Liver (tissue), 9 donors: Measurements from ENCODE around the gene ZNF524. TPM values are rescaled to one million over a fixed set of nuclear protein-coding genes. Genes with fewer than 3 reads are reported as not detected.

Experiments
- DNase-seq: peaks from one replicate; pipeline ENCODE4 v3.0.0-alpha.2; 2017; ENCODE audit warnings: low spot score
- H3K27ac ChIP-seq, 2 donors: one replicate each; pipeline ENCODE4 v1.7.0; 2013; ENCODE audit warnings: inconsistent platforms in 2 of 2, low read length in 2 of 2, control low read depth in 1 of 2, low read depth in 1 of 2, mild to moderate bottlenecking in 1 of 2
- H3K27me3 ChIP-seq, 4 donors: one replicate each; pipeline versions ENCODE4 v1.6.1 to v1.7.0; 2013; ENCODE audit warnings: low read length in 3 of 4, inconsistent platforms in 1 of 4, mild to moderate bottlenecking in 1 of 4, moderate library complexity in 1 of 4; ENCODE audit not compliant: control insufficient read depth in 4 of 4, insufficient read depth in 4 of 4
- H3K36me3 ChIP-seq, 4 donors: one replicate each; pipeline versions ENCODE4 v1.6.1 to v1.7.0; 2013; ENCODE audit warnings: low read length in 3 of 4, mild to moderate bottlenecking in 3 of 4, low read depth in 1 of 4, moderate library complexity in 1 of 4; ENCODE audit not compliant: control insufficient read depth in 4 of 4, insufficient read depth in 3 of 4
- H3K4me1 ChIP-seq, 4 donors: one replicate each; pipeline versions ENCODE4 v1.6.1 to v1.7.0; 2013; ENCODE audit warnings: low read length in 3 of 4, mild to moderate bottlenecking in 3 of 4, moderate library complexity in 1 of 4; ENCODE audit not compliant: control insufficient read depth in 4 of 4, insufficient read depth in 4 of 4
- H3K4me3 ChIP-seq, 3 donors: one replicate each; pipeline versions ENCODE4 v1.6.1 to v1.7.0; 2013; ENCODE audit warnings: low read length in 3 of 3, control low read depth in 1 of 3, low read depth in 1 of 3, mild to moderate bottlenecking in 1 of 3
- H3K9ac ChIP-seq, 2 donors: one replicate each; pipeline ENCODE4 v1.7.0; 2013; ENCODE audit warnings: low read length in 2 of 2, mild to moderate bottlenecking in 2 of 2, moderate library complexity in 2 of 2, control low read depth in 1 of 2, low read depth in 1 of 2
- H3K9me3 ChIP-seq, 4 donors: one replicate each; pipeline versions ENCODE4 v1.6.1 to v1.7.0; 2013; ENCODE audit warnings: low read length in 3 of 4; ENCODE audit not compliant: control insufficient read depth in 4 of 4
- ATF3 ChIP-seq: IDR thresholded peaks from 2 replicates; pipeline ENCODE4 v1.6.1; 2016; ENCODE audit warnings: antibody characterized with exemption
- EGR1 ChIP-seq, 2 donors: IDR thresholded peaks; 2 replicates each; pipeline ENCODE4 v1.6.1; 2016 to 2018; ENCODE audit warnings: antibody characterized with exemption in 2 of 2, low read depth in 2 of 2
- FOXA1 ChIP-seq: IDR thresholded peaks from 2 replicates; pipeline ENCODE4 v1.6.1; 2016; ENCODE audit warnings: antibody characterized with exemption
- FOXA2 ChIP-seq: IDR thresholded peaks from 2 replicates; pipeline ENCODE4 v1.6.1; 2016; ENCODE audit warnings: antibody characterized with exemption
- GABPA ChIP-seq, 2 donors: IDR thresholded peaks in 1 of 2; conservative IDR thresholded peaks in 1 of 2; 2 replicates each; pipeline ENCODE4 v1.6.1; 2016; ENCODE audit warnings: antibody characterized with exemption in 2 of 2, mild to moderate bottlenecking in 1 of 2, moderate library complexity in 1 of 2
- HNF4G ChIP-seq: IDR thresholded peaks from 2 replicates; pipeline ENCODE4 v1.6.1; 2016; ENCODE audit warnings: antibody characterized with exemption
- JUND ChIP-seq, 2 donors: IDR thresholded peaks; 2 replicates each; pipeline ENCODE4 v1.6.1; 2016; ENCODE audit warnings: antibody characterized with exemption in 2 of 2
- NR2F2 ChIP-seq: IDR thresholded peaks from 2 replicates; pipeline ENCODE4 v1.6.1; 2016; ENCODE audit warnings: antibody characterized with exemption
- RAD21 ChIP-seq, 2 donors: IDR thresholded peaks; 2 replicates each; pipeline ENCODE4 v1.6.1; 2016; ENCODE audit warnings: antibody characterized with exemption in 2 of 2, mild to moderate bottlenecking in 2 of 2
- RXRA ChIP-seq, 2 donors: IDR thresholded peaks; 2 replicates each; pipeline ENCODE4 v1.6.1; 2017 to 2018; ENCODE audit warnings: antibody characterized with exemption in 2 of 2, mild to moderate bottlenecking in 1 of 2
- SP1 ChIP-seq: IDR thresholded peaks from 2 replicates; pipeline ENCODE4 v1.6.1; 2018; ENCODE audit warnings: antibody characterized with exemption, mild to moderate bottlenecking
- TAF1 ChIP-seq: conservative IDR thresholded peaks from 2 replicates; pipeline ENCODE4 v1.6.1; 2016; ENCODE audit warnings: antibody characterized with exemption, mild to moderate bottlenecking
- YY1 ChIP-seq: IDR thresholded peaks from 2 replicates; pipeline ENCODE4 v1.6.1; 2016; ENCODE audit warnings: antibody characterized with exemption, mild to moderate bottlenecking
- WGBS: extraction: QIAGEN DNeasy Blood & Tissue Kit; methylation state at CpG from one replicate; pipeline ENCODE4 v1.1.7; 2013; 5-methylcytosine and 5-hydroxymethylcytosine counted together
- polyA plus RNA-seq, 2 donors: library from polyadenylated mRNA; stranded (reverse) in 1 of 2; unstranded in 1 of 2; fragments of 200-250 nt in 1 of 2; fragments of >200 nt in 1 of 2; fragmentation: Nextera tagmentation in 1 of 2; extraction: Ambion mirVana in 1 of 2; gene quantifications; one replicate each; pipeline versions ENCODE4 v1.2.1 to v1.2.3, GENCODE V29; 2013 to 2015
- total RNA-seq, 2 donors: library from RNA; depleted of rRNA; stranded (reverse); fragments of >200 nt; gene quantifications; one replicate each; pipeline ENCODE4 v1.2.3, GENCODE V29; 2014
- TF ChIP-seq, protein P1 (sequence below): fragments of 150-350 bp; IDR thresholded peaks from 2 replicates; pipeline ENCODE4 v1.5.1; 2017; ENCODE audit warnings: improper control_type of control experiment, low read depth, low read length; ENCODE audit not compliant: missing input control
- donor health status: healthy.
- donor health status: healthy.
- donor health status: healthy.
- donor health status: healthy.
- donor health status: healthy.

Gene ZNF524
- total and polyA plus RNA-seq, 4 donors = 6.7 to 12.3 (median 10.2) TPM

DNA sequence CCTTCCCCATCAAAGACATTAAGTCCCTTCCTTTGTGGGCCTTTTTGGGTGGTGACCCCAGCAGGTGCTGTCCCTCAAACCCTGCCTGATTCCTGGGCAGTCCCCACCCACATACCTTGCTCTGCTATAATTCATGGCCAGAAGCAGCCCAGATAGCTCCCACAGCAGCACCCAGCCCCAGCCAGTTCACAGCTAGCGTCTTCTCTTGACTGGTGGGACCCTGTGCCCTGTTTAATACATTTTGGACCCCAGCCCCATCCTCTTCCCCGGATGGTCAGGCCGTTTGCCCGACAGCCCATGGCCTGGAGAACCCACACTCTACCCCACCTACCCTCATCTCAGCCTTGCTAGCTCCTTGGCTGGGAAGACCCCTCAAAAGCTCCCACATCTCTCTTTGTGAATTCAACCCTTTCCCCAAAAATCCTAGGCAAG, 50.1 kb downstream of the ZNF524 start (continued):
- TF ChIP-seq TAF1 (no peak), JUND (IDR thresholded peaks at IDR 0.05) (no peak)

- no peaks in the 10 kb centered on the region for H3K36me3 ChIP-seq
- 94% methylated on average over 17 of the region's 17 CpGs for WGBS
- peaks cover 9 to 29% (median 22%) of the 10 kb centered on the region in 4 donors for H3K4me1 ChIP-seq
- no peak overlapping the region for H3K27ac ChIP-seq
- no peaks in the 10 kb centered on the region for H3K9me3 ChIP-seq
- no peak overlapping the region for H3K9ac ChIP-seq
- H3K4me3 ChIP-seq = no peak overlapping the region
- DNase-seq = no peak
- no peak for TF ChIP-seq TAF1
- no peak for TF ChIP-seq ATF3
- TF ChIP-seq FOXA2 = no peak
- TF ChIP-seq JUND (IDR thresholded peaks at IDR 0.05) = no peak
- no peak for TF ChIP-seq RAD21 (IDR thresholded peaks at IDR 0.05)
- TF ChIP-seq YY1 = no peak
- TF ChIP-seq FOXA1 = no peak
- no peak for TF ChIP-seq NR2F2
- TF ChIP-seq EGR1 (IDR thresholded peaks at IDR 0.05; ENCODE audit: low read depth in 2 of 2) = no peak
- H3K27me3 ChIP-seq = no peaks in the 10 kb centered on the region
Observed at GRCh38 chr19:55650602-55651230, 50.6 kb downstream of the ZNF524 start.

DNA sequence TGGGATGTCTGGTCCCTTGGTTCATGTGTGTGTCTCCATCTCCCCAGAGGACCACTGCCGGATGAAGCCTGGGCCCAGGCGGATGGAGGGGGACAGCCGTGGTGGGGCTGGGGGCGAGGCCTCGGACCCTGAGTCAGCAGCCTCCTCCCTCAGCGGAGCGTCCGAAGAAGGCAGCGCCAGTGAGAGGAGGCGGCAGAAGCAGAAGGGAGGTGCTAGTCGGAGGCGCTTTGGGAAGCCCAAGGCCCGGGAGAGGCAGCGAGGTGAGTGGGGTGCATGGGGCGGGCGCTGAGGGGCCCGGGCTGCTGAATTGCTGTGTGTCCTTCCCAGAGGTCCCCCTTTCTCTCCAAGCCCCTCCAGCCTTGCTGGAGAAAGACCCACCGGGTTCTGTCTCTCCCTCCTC, 51.1 kb downstream of the ZNF524 start:
- H3K4me1 ChIP-seq = peaks cover 12 to 34% (median 27%) of the 10 kb centered on the region in 4 donors
- no peaks in the 10 kb centered on the region for H3K27me3 ChIP-seq
- H3K36me3 ChIP-seq = no peaks in the 10 kb centered on the region
- WGBS = 94% methylated on average over 18 of the region's 18 CpGs
- H3K9me3 ChIP-seq = no peaks in the 10 kb centered on the region
- no peak for TF ChIP-seq FOXA1
- no peak for TF ChIP-seq EGR1 (IDR thresholded peaks at IDR 0.05; ENCODE audit: low read depth in 2 of 2)
- TF ChIP-seq RXRA (IDR thresholded peaks at IDR 0.05) = no peak
- no peak for TF ChIP-seq SP1
- TF ChIP-seq GABPA (IDR thresholded peaks at IDR 0.05 in 1 of 2, conservative IDR thresholded peaks at IDR 0.05 in 1 of 2) = no peak
- TF ChIP-seq, protein P1, sequence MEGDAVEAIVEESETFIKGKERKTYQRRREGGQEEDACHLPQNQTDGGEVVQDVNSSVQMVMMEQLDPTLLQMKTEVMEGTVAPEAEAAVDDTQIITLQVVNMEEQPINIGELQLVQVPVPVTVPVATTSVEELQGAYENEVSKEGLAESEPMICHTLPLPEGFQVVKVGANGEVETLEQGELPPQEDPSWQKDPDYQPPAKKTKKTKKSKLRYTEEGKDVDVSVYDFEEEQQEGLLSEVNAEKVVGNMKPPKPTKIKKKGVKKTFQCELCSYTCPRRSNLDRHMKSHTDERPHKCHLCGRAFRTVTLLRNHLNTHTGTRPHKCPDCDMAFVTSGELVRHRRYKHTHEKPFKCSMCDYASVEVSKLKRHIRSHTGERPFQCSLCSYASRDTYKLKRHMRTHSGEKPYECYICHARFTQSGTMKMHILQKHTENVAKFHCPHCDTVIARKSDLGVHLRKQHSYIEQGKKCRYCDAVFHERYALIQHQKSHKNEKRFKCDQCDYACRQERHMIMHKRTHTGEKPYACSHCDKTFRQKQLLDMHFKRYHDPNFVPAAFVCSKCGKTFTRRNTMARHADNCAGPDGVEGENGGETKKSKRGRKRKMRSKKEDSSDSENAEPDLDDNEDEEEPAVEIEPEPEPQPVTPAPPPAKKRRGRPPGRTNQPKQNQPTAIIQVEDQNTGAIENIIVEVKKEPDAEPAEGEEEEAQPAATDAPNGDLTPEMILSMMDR = no peak
- no peak for DNase-seq
- H3K9ac ChIP-seq = no peak overlapping the region
- no peak overlapping the region for H3K27ac ChIP-seq
- no peak overlapping the region for H3K4me3 ChIP-seq

GRCh38 chr19:55652311-55653128, 52.4 kb downstream of the ZNF524 start:
- H3K36me3 ChIP-seq = no peaks in the 10 kb centered on the region
- 90% methylated on average over 71 of the region's 71 CpGs for WGBS
- no peak for DNase-seq
- no peak overlapping the region for H3K4me3 ChIP-seq
- no peak overlapping the region for H3K9ac ChIP-seq
- no peak for TF ChIP-seq HNF4G
- no peak overlapping the region for H3K27ac ChIP-seq
- no peaks in the 10 kb centered on the region for H3K9me3 ChIP-seq
- H3K27me3 ChIP-seq = no peaks in the 10 kb centered on the region
- H3K4me1 ChIP-seq = peaks cover 14 to 38% (median 33%) of the 10 kb centered on the region in 4 donors

Other genes starting within 250 kb of the ZNF524 start
- not detected for gene COX6B2, start 245.6 kb upstream of the ZNF524 start, total RNA-seq
- not detected for gene COX6B2, start 245.6 kb upstream of the ZNF524 start, polyA plus RNA-seq
- gene GARIN5B, start 237.0 kb upstream of the ZNF524 start, total RNA-seq = not detected
- not detected for gene GARIN5B, start 237.0 kb upstream of the ZNF524 start, polyA plus RNA-seq
- gene IL11, start 229.8 kb upstream of the ZNF524 start, total RNA-seq = not detected
- gene IL11, start 229.8 kb upstream of the ZNF524 start, polyA plus RNA-seq = not detected
- gene TMEM190, start 223.5 kb upstream of the ZNF524 start, total RNA-seq = not detected
- gene TMEM190, start 223.5 kb upstream of the ZNF524 start, polyA plus RNA-seq = not detected
- gene TMEM238, start 216.0 kb upstream of the ZNF524 start, total RNA-seq = under 1 TPM; 0.08 to 0.47 TPM
- gene TMEM238, start 216.0 kb upstream of the ZNF524 start, polyA plus RNA-seq = under 1 TPM; 0.47 to 0.54 TPM
- 100 to 1,000 TPM; 116 to 150 TPM for gene RPL28, start 214.4 kb upstream of the ZNF524 start, total RNA-seq
- 100 to 1,000 TPM; 177 to 535 TPM for gene RPL28, start 214.4 kb upstream of the ZNF524 start, polyA plus RNA-seq
- 10 to 100 TPM in 1 of 2 donors, 1 to 10 TPM in 1; 5.2 to 95.2 TPM for gene UBE2S, start 192.5 kb upstream of the ZNF524 start, total RNA-seq
- 1 to 10 TPM; 6.7 to 6.9 TPM for gene UBE2S, start 192.5 kb upstream of the ZNF524 start, polyA plus RNA-seq
- gene SHISA7, start 157.0 kb upstream of the ZNF524 start, total RNA-seq = 1 to 10 TPM in 1 of 2 donors, not detected in 1; 1.6 TPM
- not detected for gene SHISA7, start 157.0 kb upstream of the ZNF524 start, polyA plus RNA-seq
- gene ISOC2, start 138.6 kb upstream of the ZNF524 start, total RNA-seq = 100 to 1,000 TPM in 1 of 2 donors, 10 to 100 TPM in 1; 49.1 to 101 TPM
- 100 to 1,000 TPM; 136 to 181 TPM for gene ISOC2, start 138.6 kb upstream of the ZNF524 start, polyA plus RNA-seq
- not detected for gene C19orf85, start 135.5 kb upstream of the ZNF524 start, total RNA-seq
- gene C19orf85, start 135.5 kb upstream of the ZNF524 start, polyA plus RNA-seq = not detected
- gene ZNF628, start 123.7 kb upstream of the ZNF524 start, total RNA-seq = 1 to 10 TPM; 1.1 to 1.9 TPM
- gene ZNF628, start 123.7 kb upstream of the ZNF524 start, polyA plus RNA-seq = 1 to 10 TPM in 1 of 2 donors, under 1 TPM in 1; 0.99 to 4.4 TPM
- 1 to 10 TPM; 1.4 to 3.7 TPM for gene NAT14, start 115.1 kb upstream of the ZNF524 start, total RNA-seq
- 1 to 10 TPM; 2.6 to 3.5 TPM for gene NAT14, start 115.1 kb upstream of the ZNF524 start, polyA plus RNA-seq
- gene SSC5D, start 111.9 kb upstream of the ZNF524 start, total RNA-seq = under 1 TPM; 0.19 to 0.84 TPM
- 1 to 10 TPM in 1 of 2 donors, under 1 TPM in 1; 0.08 to 1.0 TPM for gene SSC5D, start 111.9 kb upstream of the ZNF524 start, polyA plus RNA-seq
- not detected for gene SBK2, start 63.2 kb upstream of the ZNF524 start, total RNA-seq
- gene SBK2, start 63.2 kb upstream of the ZNF524 start, polyA plus RNA-seq = not detected
- gene SBK3, start 54.7 kb upstream of the ZNF524 start, total RNA-seq = not detected
- gene SBK3, start 54.7 kb upstream of the ZNF524 start, polyA plus RNA-seq = under 1 TPM in 1 of 2 donors, not detected in 1; 0.03 TPM
- gene ZNF579, start 19.4 kb upstream of the ZNF524 start, total RNA-seq = under 1 TPM; 0.92 to 0.93 TPM
- gene ZNF579, start 19.4 kb upstream of the ZNF524 start, polyA plus RNA-seq = 1 to 10 TPM; 1.4 to 3.3 TPM
- 1 to 10 TPM; 2.2 to 2.3 TPM for gene FIZ1, start 771 bp upstream of the ZNF524 start, total RNA-seq
- gene FIZ1, start 771 bp upstream of the ZNF524 start, polyA plus RNA-seq = 1 to 10 TPM; 1.1 to 4.3 TPM
- gene ZNF865, start 5.4 kb downstream of the ZNF524 start, total RNA-seq = 1 to 10 TPM; 1.4 to 1.8 TPM
- gene ZNF865, start 5.4 kb downstream of the ZNF524 start, polyA plus RNA-seq = 1 to 10 TPM in 1 of 2 donors, under 1 TPM in 1; 0.38 to 3.1 TPM
- 1 to 10 TPM; 3.9 to 6.0 TPM for gene ZNF784, start 24.3 kb downstream of the ZNF524 start, total RNA-seq
- 1 to 10 TPM in 1 of 2 donors, under 1 TPM in 1; 0.79 to 3.6 TPM for gene ZNF784, start 24.3 kb downstream of the ZNF524 start, polyA plus RNA-seq
- gene ZNF580, start 40.7 kb downstream of the ZNF524 start, total RNA-seq = 1 to 10 TPM; 2.6 to 5.0 TPM
- 1 to 10 TPM; 5.1 to 5.2 TPM for gene ZNF580, start 40.7 kb downstream of the ZNF524 start, polyA plus RNA-seq
- gene ZNF581, start 43.4 kb downstream of the ZNF524 start, total RNA-seq = 1 to 10 TPM; 2.1 to 7.3 TPM
- 1 to 10 TPM; 4.8 to 5.6 TPM for gene ZNF581, start 43.4 kb downstream of the ZNF524 start, polyA plus RNA-seq
- 1 to 10 TPM; 3.6 to 5.6 TPM for gene CCDC106, start 47.9 kb downstream of the ZNF524 start, total RNA-seq
- 10 to 100 TPM in 1 of 2 donors, 1 to 10 TPM in 1; 6.1 to 13.5 TPM for gene CCDC106, start 47.9 kb downstream of the ZNF524 start, polyA plus RNA-seq
- gene U2AF2, start 54.7 kb downstream of the ZNF524 start, total RNA-seq = 10 to 100 TPM; 49.4 to 66.6 TPM
- gene U2AF2, start 54.7 kb downstream of the ZNF524 start, polyA plus RNA-seq = 10 to 100 TPM in 1 of 2 donors, 1 to 10 TPM in 1; 8.6 to 53.1 TPM
- gene EPN1, start 74.9 kb downstream of the ZNF524 start, total RNA-seq = 100 to 1,000 TPM in 1 of 2 donors, 10 to 100 TPM in 1; 49.0 to 107 TPM
- gene EPN1, start 74.9 kb downstream of the ZNF524 start, polyA plus RNA-seq = 100 to 1,000 TPM in 1 of 2 donors, 10 to 100 TPM in 1; 18.6 to 117 TPM
- gene NLRP9, start 138.1 kb downstream of the ZNF524 start, total RNA-seq = not detected
- not detected for gene NLRP9, start 138.1 kb downstream of the ZNF524 start, polyA plus RNA-seq
- not detected for gene RFPL4A, start 158.8 kb downstream of the ZNF524 start, total RNA-seq
- gene RFPL4A, start 158.8 kb downstream of the ZNF524 start, polyA plus RNA-seq = under 1 TPM; 0.12 to 0.82 TPM
- gene RFPL4AL1, start 168.8 kb downstream of the ZNF524 start, total RNA-seq = under 1 TPM in 1 of 2 donors, not detected in 1; 0.33 TPM
- gene RFPL4AL1, start 168.8 kb downstream of the ZNF524 start, polyA plus RNA-seq = under 1 TPM in 1 of 2 donors, not detected in 1; 0.13 TPM
- under 1 TPM in 1 of 2 donors, not detected in 1; 0.33 TPM for gene NLRP11, start 231.7 kb downstream of the ZNF524 start, total RNA-seq
- under 1 TPM in 1 of 2 donors, not detected in 1; 0.28 TPM for gene NLRP11, start 231.7 kb downstream of the ZNF524 start, polyA plus RNA-seq
- gene NLRP4, start 236.3 kb downstream of the ZNF524 start, total RNA-seq = not detected
- not detected for gene NLRP4, start 236.3 kb downstream of the ZNF524 start, polyA plus RNA-seq